Progenitor cell of endocrine pancreas (in vitro differentiated cells): ENCODE measurements around the gene DGKB. TPM values are rescaled to one million over a fixed set of nuclear protein-coding genes. Genes with fewer than 3 reads are reported as not detected.

ENCODE experiments used
- DNase-seq: peaks from one replicate; pipeline ENCODE4 v3.0.0; 2021; ENCODE audit warnings: low spot score; ENCODE audit not compliant: unreplicated experiment
- H3K27ac Mint-ChIP-seq: 2 replicates; pipeline ENCODE4 v1.8.0; 2021; ENCODE audit warnings: mild to moderate bottlenecking, moderate library complexity, mixed read lengths
- H3K27me3 Mint-ChIP-seq: 2 replicates; pipeline ENCODE4 v1.8.0; 2021; ENCODE audit warnings: mixed read lengths
- H3K36me3 Mint-ChIP-seq: 2 replicates; pipeline ENCODE4 v1.8.0; 2022; ENCODE audit warnings: mixed read lengths; ENCODE audit not compliant: insufficient read depth
- H3K4me1 Mint-ChIP-seq: 2 replicates; pipeline ENCODE4 v1.8.0; 2021; ENCODE audit warnings: low read depth, mixed read lengths
- H3K4me3 Mint-ChIP-seq: 2 replicates; pipeline ENCODE4 v1.8.0; 2021; ENCODE audit warnings: low read depth, mild to moderate bottlenecking, moderate library complexity, mixed read lengths
- H3K9me3 Mint-ChIP-seq: 2 replicates; pipeline ENCODE4 v1.8.0; 2021; ENCODE audit warnings: low read depth, mixed read lengths
- total RNA-seq: library from RNA; stranded (reverse); gene quantifications from 2 replicates; pipeline ENCODE4 v1.2.1, GENCODE V29; 2021
- TF ChIP-seq, protein P1 (sequence below): fragments of 200-600 bp; sonication (generic); IDR thresholded peaks from one replicate; pipeline ENCODE4 v1.5.0; 2021; ENCODE audit warnings: antibody characterized with exemption, mild to moderate bottlenecking; ENCODE audit not compliant: unreplicated experiment

Gene DGKB
- total RNA-seq, 1 donor from 2014 or later = 0.74 TPM

DNA sequence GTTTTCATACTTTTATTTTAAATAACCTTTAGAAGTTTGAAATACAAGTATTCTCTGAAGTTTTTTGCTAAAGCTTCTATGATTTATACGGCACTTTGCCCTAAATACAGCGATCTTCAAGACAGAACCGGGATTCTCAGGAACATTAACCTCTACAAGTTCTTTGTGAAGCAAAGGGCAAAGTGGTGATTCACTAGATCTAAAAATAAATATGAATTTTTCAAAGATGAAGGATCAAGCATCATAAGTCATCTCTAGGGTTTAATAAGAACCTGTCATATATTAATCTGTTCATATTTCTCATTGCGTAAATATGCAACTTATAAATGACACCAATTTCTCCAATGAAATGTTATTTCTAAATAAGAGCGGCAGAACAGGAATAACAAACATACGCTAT lies 30.7 kb downstream of the DGKB start:
- Mint-ChIP-seq H3K9me3 (peaks cover 3% of the 10 kb centered on the region), H3K4me3 (no peak overlapping the region), H3K27ac (no peak overlapping the region), H3K36me3 (peaks cover 1% of the 10 kb centered on the region), H3K4me1 (no peaks in the 10 kb centered on the region), H3K27me3 (no peaks in the 10 kb centered on the region)
- TF ChIP-seq, protein P1, sequence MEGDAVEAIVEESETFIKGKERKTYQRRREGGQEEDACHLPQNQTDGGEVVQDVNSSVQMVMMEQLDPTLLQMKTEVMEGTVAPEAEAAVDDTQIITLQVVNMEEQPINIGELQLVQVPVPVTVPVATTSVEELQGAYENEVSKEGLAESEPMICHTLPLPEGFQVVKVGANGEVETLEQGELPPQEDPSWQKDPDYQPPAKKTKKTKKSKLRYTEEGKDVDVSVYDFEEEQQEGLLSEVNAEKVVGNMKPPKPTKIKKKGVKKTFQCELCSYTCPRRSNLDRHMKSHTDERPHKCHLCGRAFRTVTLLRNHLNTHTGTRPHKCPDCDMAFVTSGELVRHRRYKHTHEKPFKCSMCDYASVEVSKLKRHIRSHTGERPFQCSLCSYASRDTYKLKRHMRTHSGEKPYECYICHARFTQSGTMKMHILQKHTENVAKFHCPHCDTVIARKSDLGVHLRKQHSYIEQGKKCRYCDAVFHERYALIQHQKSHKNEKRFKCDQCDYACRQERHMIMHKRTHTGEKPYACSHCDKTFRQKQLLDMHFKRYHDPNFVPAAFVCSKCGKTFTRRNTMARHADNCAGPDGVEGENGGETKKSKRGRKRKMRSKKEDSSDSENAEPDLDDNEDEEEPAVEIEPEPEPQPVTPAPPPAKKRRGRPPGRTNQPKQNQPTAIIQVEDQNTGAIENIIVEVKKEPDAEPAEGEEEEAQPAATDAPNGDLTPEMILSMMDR = no peak
- DNase-seq = no peak

DNA sequence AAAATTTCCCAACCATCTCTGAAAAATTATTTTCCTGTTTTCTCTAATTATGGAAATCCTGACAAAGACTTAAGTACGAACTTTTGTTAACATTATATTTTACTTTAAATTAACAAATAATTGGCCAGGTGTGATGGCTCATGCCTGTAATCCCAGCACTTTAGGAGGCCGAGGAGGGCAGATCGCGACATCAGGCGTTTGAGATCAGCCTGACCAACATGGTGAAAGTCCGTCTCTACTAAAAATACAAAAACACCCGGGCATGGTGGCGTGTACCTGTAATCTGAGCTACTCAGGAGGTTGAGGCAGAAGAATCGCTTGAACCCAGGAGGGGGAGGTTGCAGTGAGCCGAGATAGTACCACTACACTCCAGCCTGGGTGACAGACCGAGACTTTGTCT lies 32.2 kb downstream of the DGKB start:
- no peaks in the 10 kb centered on the region for H3K27me3 Mint-ChIP-seq

DNA sequence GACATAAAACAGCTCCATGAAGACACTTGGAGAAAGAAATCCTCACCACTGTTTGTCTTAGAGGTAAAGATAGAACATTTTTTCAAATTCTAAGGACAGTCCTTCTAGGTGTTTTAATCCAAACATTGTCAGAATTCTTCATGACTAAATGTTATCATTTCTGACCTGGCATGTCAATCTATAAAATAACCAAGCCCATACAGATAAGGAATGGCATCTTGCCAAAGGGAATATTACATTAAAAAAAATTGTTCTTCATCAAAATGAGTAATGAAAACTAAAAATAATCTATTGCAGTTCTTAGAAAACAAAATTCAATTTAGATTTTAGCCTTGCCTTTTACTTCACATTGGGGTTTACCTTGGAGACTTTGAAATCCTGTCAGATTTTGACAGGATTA lies 33.6 kb downstream of the DGKB start:
- Mint-ChIP-seq H3K36me3 (peaks cover 2% of the 10 kb centered on the region), H3K27ac (no peak overlapping the region), H3K9me3 (peaks cover 18% of the 10 kb centered on the region), H3K4me3 (no peak overlapping the region), H3K4me1 (no peaks in the 10 kb centered on the region), H3K27me3 (no peaks in the 10 kb centered on the region)
- TF ChIP-seq, protein P1 = no peak
- no peak for DNase-seq

More for the DNA sequence above, 32.2 kb downstream of the DGKB start:
- TF ChIP-seq, protein P1 = no peak
- H3K9me3 Mint-ChIP-seq = peaks cover 12% of the 10 kb centered on the region
- H3K4me1 Mint-ChIP-seq = no peaks in the 10 kb centered on the region
- DNase-seq = no peak
- peaks cover 2% of the 10 kb centered on the region for H3K36me3 Mint-ChIP-seq
- H3K4me3 Mint-ChIP-seq = no peak overlapping the region
- no peak overlapping the region for H3K27ac Mint-ChIP-seq

DNA sequence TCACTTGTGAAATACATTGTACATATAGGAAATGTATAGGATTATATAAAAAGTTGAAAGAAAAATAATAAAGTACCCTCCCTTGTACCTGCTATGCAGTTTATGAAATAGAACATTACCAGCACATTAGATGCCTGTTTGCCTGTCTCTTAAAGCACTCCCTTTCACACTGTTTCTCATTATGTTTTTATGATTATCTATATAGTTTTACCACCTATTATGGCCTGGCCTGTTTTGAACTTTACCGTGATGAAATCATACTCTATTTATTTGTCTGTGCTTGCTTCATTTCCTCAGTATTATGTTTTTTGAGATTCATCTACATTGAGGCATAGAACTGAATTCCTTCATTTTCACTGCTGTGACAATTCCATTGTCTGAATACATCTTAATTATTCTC lies 41.1 kb downstream of the DGKB start:
- H3K4me1 Mint-ChIP-seq = no peaks in the 10 kb centered on the region
- no peaks in the 10 kb centered on the region for H3K36me3 Mint-ChIP-seq
- no peaks in the 10 kb centered on the region for H3K27me3 Mint-ChIP-seq
- H3K9me3 Mint-ChIP-seq = peaks cover 13% of the 10 kb centered on the region
- no peak overlapping the region for H3K27ac Mint-ChIP-seq
- TF ChIP-seq, protein P1 = no peak
- no peak overlapping the region for H3K4me3 Mint-ChIP-seq
- DNase-seq = no peak

DNA sequence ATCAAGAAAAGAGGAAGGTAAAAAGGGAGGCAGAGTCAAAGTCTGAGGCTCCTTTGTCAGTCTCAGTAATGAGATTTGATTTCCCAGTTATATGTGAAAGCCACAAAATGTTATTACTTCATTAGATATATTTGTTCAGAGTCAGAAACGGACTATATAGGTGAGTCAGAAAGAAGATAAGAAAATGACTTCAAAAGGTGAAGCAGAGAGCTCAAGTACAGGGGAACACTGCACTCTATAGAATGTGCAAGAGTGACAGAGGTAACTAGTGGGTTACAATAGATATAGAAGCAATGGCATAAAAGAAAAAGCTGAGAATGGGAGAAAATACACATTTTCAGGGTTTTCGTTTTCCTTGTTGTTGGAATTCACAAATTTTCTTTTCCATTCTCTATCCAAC lies 43.3 kb downstream of the DGKB start:
- TF ChIP-seq, protein P1 = no peak
- Mint-ChIP-seq H3K4me1 (no peaks in the 10 kb centered on the region), H3K36me3 (no peaks in the 10 kb centered on the region), H3K9me3 (peaks cover under 1% of the 10 kb centered on the region), H3K4me3 (no peak overlapping the region), H3K27ac (no peak overlapping the region), H3K27me3 (no peaks in the 10 kb centered on the region)
- DNase-seq = no peak
